SK-N-DZ (cell line): Measurements from ENCODE around the gene MASP2.
"Not testable (repeated sequence)": the region's sequence is repeated elsewhere in the genome, so short reads cannot be mapped to it uniquely, and the experiment has no call there.

Source experiments
- DNase-seq: peaks from one replicate; pipeline ENCODE4 v3.0.0-alpha.2; 2015; ENCODE audit warnings: low spot score

Gene MASP2

GRCh38 chr1:10990828-10991227 is 56.2 kb downstream of the MASP2 start:
- no peak for DNase-seq

GRCh38 chr1:10989920-10990516 is 57.0 kb downstream of the MASP2 start:
- DNase-seq, result not testable (repeated sequence)

GRCh38 chr1:10989095-10989494 is 57.9 kb downstream of the MASP2 start:
- DNase-seq, result no peak

GRCh38 chr1:10987840-10988417 is 59.1 kb downstream of the MASP2 start:
- DNase-seq, result no peak

- no peak for DNase-seq
Measured at GRCh38 chr1:10986525-10986890, 60.5 kb downstream of the MASP2 start.

- no peak for DNase-seq
Measured at GRCh38 chr1:10980841-10981727, 66.0 kb downstream of the MASP2 start.

- no peak for DNase-seq
Measured at GRCh38 chr1:10980094-10980577, 66.9 kb downstream of the MASP2 start.

GRCh38 chr1:10979483-10979920 is 67.5 kb downstream of the MASP2 start:
- DNase-seq, result no peak

- no peak for DNase-seq
Measured at GRCh38 chr1:10978719-10979118, 68.3 kb downstream of the MASP2 start.
